Smooth muscle cell (in vitro differentiated cells): ENCODE data around the gene CFTR. TPM values are rescaled to one million over a fixed set of nuclear protein-coding genes. Genes with fewer than 3 reads are reported as not detected.

ENCODE experiments used
- DNase-seq: peaks from one replicate; lab custom pipeline; 2025; ENCODE audit not compliant: unreplicated experiment; lab: John Stamatoyannopoulos, UW
- H2AFZ ChIP-seq: fragments of 200-600 bp; sonication (generic); 2 replicates; pipeline ENCODE4 v1.6.0; 2016; ENCODE audit warnings: antibody characterized with exemption, low read depth, mild to moderate bottlenecking
- H3F3A ChIP-seq: fragments of 200-600 bp; sonication (generic); 2 replicates; pipeline ENCODE4 v1.6.0; 2017; ENCODE audit warnings: antibody characterized with exemption, low read depth
- H3K27ac ChIP-seq: fragments of 200-600 bp; sonication (generic); 2 replicates; pipeline ENCODE4 v1.5.1; 2016; ENCODE audit warnings: low read depth, mild to moderate bottlenecking
- H3K27me3 ChIP-seq: fragments of 200-600 bp; sonication (generic); 2 replicates; pipeline ENCODE4 v1.6.1; 2016; ENCODE audit warnings: low read depth, mild to moderate bottlenecking
- H3K36me3 ChIP-seq: fragments of 200-600 bp; sonication (generic); 2 replicates; pipeline ENCODE4 v1.5.1; 2016; ENCODE audit warnings: low read depth
- H3K4me1 ChIP-seq: fragments of 200-600 bp; sonication (generic); 2 replicates; pipeline ENCODE4 v1.5.1; 2016; ENCODE audit warnings: low read depth
- H3K4me2 ChIP-seq: fragments of 200-600 bp; sonication (generic); 2 replicates; pipeline ENCODE4 v1.6.0; 2016; ENCODE audit warnings: mild to moderate bottlenecking
- H3K4me3 ChIP-seq: fragments of 200-600 bp; sonication (generic); 2 replicates; pipeline ENCODE4 v1.5.1; 2016; ENCODE audit warnings: mild to moderate bottlenecking
- H3K79me2 ChIP-seq: fragments of 200-600 bp; sonication (generic); 2 replicates; pipeline ENCODE4 v1.6.0; 2016; ENCODE audit warnings: low read depth, mild to moderate bottlenecking
- H3K9ac ChIP-seq: fragments of 200-600 bp; sonication (generic); 2 replicates; pipeline ENCODE4 v1.6.0; 2016; ENCODE audit warnings: low read depth
- H3K9me3 ChIP-seq: fragments of 200-600 bp; sonication (generic); replicated peaks from 2 replicates; pipeline ENCODE4 v1.5.1; 2016; ENCODE audit warnings: low read depth
- H4K20me1 ChIP-seq: fragments of 200-600 bp; sonication (generic); 2 replicates; pipeline ENCODE4 v1.6.0; 2016; ENCODE audit warnings: low read depth
- WGBS: methylation state at CpG from one replicate; pipeline ENCODE4 v1.1.7; 2016; ENCODE audit warnings: low lambda C conversion rate; 5-methylcytosine and 5-hydroxymethylcytosine counted together
- polyA plus RNA-seq: library from polyadenylated mRNA; unstranded; fragments of >200 nt; fragmentation: Nextera tagmentation; extraction: Ambion mirVana; gene quantifications from 2 replicates; pipeline ENCODE4 v1.2.1, GENCODE V29; 2016
- total RNA-seq: library from RNA; depleted of rRNA; stranded (reverse); fragments of >200 nt; gene quantifications from 2 replicates; pipeline ENCODE4 v1.2.3, GENCODE V29; 2014
- TF ChIP-seq, protein P1 (sequence below): fragments of 200-600 bp; sonication (generic); IDR thresholded peaks from 2 replicates; pipeline ENCODE4 v1.5.1; 2017; ENCODE audit warnings: borderline replicate concordance, mild to moderate bottlenecking, antibody characterized with exemption; ENCODE audit not compliant: insufficient read depth, poor library complexity, severe bottlenecking

CFTR gene
- total and polyA plus RNA-seq, 2 experiments from 2014 or later: 0.53 to 1.6 TPM

DNA sequence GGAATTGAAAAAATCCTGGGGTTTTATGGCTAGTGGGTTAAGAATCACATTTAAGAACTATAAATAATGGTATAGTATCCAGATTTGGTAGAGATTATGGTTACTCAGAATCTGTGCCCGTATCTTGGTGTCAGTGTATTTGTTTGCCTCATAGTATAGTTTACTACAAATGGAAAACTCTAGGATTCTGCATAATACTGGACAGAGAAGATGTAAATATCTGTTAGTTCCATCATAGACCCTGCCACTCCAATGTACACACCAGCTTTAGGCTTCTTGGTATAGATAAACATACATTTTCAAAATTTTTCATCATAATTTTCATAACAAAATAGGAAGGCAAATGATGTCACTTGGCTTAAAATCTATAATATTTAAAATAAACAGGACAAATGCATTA lies 108.1 kb downstream of the CFTR start:
- Histone ChIP-seq H3K4me2 (no peak overlapping the region), H3K4me3 (no peak overlapping the region), H3F3A (no peaks in the 10 kb centered on the region), H3K36me3 (no peaks in the 10 kb centered on the region), H3K9ac (no peak overlapping the region), H2AFZ (no peak overlapping the region), H3K27me3 (no peaks in the 10 kb centered on the region), H3K9me3 (no peaks in the 10 kb centered on the region), H4K20me1 (no peaks in the 10 kb centered on the region), H3K27ac (no peak overlapping the region), H3K79me2 (no peaks in the 10 kb centered on the region), H3K4me1 (no peaks in the 10 kb centered on the region)
- 90% methylated on average over 1 of the region's 1 CpG for WGBS
- TF ChIP-seq, protein P1, sequence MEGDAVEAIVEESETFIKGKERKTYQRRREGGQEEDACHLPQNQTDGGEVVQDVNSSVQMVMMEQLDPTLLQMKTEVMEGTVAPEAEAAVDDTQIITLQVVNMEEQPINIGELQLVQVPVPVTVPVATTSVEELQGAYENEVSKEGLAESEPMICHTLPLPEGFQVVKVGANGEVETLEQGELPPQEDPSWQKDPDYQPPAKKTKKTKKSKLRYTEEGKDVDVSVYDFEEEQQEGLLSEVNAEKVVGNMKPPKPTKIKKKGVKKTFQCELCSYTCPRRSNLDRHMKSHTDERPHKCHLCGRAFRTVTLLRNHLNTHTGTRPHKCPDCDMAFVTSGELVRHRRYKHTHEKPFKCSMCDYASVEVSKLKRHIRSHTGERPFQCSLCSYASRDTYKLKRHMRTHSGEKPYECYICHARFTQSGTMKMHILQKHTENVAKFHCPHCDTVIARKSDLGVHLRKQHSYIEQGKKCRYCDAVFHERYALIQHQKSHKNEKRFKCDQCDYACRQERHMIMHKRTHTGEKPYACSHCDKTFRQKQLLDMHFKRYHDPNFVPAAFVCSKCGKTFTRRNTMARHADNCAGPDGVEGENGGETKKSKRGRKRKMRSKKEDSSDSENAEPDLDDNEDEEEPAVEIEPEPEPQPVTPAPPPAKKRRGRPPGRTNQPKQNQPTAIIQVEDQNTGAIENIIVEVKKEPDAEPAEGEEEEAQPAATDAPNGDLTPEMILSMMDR: no peak
- DNase-seq: no peak

DNA sequence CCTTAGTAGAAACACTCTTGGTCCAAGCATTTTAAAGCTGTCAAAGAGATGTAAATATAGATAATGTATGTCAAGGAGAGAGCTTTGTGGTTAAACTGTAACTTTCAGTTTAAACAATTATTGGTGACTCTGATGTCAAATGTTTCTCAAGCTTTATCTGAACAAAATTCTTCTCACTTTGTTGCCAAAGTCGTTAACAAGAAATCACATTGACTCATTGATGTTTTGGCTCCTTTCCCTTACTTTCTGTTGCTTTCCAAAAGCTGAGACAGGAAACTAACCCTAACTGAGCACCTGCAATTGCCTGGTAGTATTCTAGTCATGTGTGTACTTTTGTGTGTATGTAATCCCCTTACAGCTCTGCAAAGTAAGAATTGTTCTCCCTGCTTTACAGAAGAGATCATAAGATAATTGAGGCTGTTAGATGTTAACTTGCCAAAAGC lies 108.5 kb downstream of the CFTR start:
- no peak overlapping the region for H3K27ac ChIP-seq
- WGBS: 32% methylated on average over 1 of the region's 1 CpG
- no peak for DNase-seq
- TF ChIP-seq, protein P1: no peak
- no peaks in the 10 kb centered on the region for H3K9me3 ChIP-seq
- no peaks in the 10 kb centered on the region for H3K4me1 ChIP-seq
- no peaks in the 10 kb centered on the region for H3K79me2 ChIP-seq
- no peaks in the 10 kb centered on the region for H4K20me1 ChIP-seq
- H2AFZ ChIP-seq: no peak overlapping the region
- H3F3A ChIP-seq: no peaks in the 10 kb centered on the region
- H3K36me3 ChIP-seq: no peaks in the 10 kb centered on the region
- H3K4me2 ChIP-seq: no peak overlapping the region
- no peak overlapping the region for H3K4me3 ChIP-seq
- no peaks in the 10 kb centered on the region for H3K27me3 ChIP-seq
- H3K9ac ChIP-seq: no peak overlapping the region

DNA sequence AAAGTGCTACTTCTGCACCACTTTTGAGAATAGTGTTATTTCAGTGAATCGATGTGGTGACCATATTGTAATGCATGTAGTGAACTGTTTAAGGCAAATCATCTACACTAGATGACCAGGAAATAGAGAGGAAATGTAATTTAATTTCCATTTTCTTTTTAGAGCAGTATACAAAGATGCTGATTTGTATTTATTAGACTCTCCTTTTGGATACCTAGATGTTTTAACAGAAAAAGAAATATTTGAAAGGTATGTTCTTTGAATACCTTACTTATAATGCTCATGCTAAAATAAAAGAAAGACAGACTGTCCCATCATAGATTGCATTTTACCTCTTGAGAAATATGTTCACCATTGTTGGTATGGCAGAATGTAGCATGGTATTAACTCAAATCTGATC lies 110.4 kb downstream of the CFTR start:
- H3K36me3 ChIP-seq: no peaks in the 10 kb centered on the region
- 90% methylated on average over 1 of the region's 1 CpG for WGBS
- H3K27me3 ChIP-seq: no peaks in the 10 kb centered on the region
- H4K20me1 ChIP-seq: no peaks in the 10 kb centered on the region
- no peak overlapping the region for H3K4me3 ChIP-seq
- H3F3A ChIP-seq: no peaks in the 10 kb centered on the region
- no peaks in the 10 kb centered on the region for H3K4me1 ChIP-seq
- no peak overlapping the region for H3K27ac ChIP-seq
- H2AFZ ChIP-seq: no peak overlapping the region
- no peak overlapping the region for H3K4me2 ChIP-seq
- no peak for DNase-seq
- TF ChIP-seq, protein P1: no peak
- H3K79me2 ChIP-seq: no peaks in the 10 kb centered on the region
- no peak overlapping the region for H3K9ac ChIP-seq
- H3K9me3 ChIP-seq: no peaks in the 10 kb centered on the region

DNA sequence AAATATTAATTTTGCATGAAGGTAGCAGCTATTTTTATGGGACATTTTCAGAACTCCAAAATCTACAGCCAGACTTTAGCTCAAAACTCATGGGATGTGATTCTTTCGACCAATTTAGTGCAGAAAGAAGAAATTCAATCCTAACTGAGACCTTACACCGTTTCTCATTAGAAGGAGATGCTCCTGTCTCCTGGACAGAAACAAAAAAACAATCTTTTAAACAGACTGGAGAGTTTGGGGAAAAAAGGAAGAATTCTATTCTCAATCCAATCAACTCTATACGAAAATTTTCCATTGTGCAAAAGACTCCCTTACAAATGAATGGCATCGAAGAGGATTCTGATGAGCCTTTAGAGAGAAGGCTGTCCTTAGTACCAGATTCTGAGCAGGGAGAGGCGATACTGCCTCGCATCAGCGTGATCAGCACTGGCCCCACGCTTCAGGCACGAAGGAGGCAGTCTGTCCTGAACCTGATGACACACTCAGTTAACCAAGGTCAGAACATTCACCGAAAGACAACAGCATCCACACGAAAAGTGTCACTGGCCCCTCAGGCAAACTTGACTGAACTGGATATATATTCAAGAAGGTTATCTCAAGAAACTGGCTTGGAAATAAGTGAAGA lies 112.3 kb downstream of the CFTR start:
- Histone ChIP-seq H3K9ac (no peak overlapping the region), H3K27me3 (no peaks in the 10 kb centered on the region), H4K20me1 (no peaks in the 10 kb centered on the region), H3K79me2 (no peaks in the 10 kb centered on the region), H3K36me3 (no peaks in the 10 kb centered on the region), H3F3A (no peaks in the 10 kb centered on the region), H3K9me3 (no peaks in the 10 kb centered on the region), H3K4me1 (no peaks in the 10 kb centered on the region), H3K4me2 (no peak overlapping the region), H2AFZ (no peak overlapping the region), H3K27ac (no peak overlapping the region), H3K4me3 (no peak overlapping the region)
- no peak for DNase-seq
- TF ChIP-seq, protein P1: no peak
- 71% methylated on average over 11 of the region's 11 CpGs for WGBS
